Epidermal melanocyte (primary cell): ENCODE measurements around the gene STAC.

Source experiments
- DNase-seq: peaks from one replicate; pipeline ENCODE4 v3.0.0; 2011; ENCODE audit warnings: low spot score; ENCODE audit not compliant: insufficient read length

STAC gene

GRCh38 chr3:36591959-36592358, 211.7 kb downstream of the STAC start:
- no peak for DNase-seq

- no peak for DNase-seq
These were observed 215.2 kb downstream of the STAC start for GRCh38 chr3:36595511-36595910.

- no peak for DNase-seq
These were observed 216.1 kb downstream of the STAC start for GRCh38 chr3:36596419-36596818.

GRCh38 chr3:36597422-36597821, 217.1 kb downstream of the STAC start:
- no peak for DNase-seq
